ENCODE results near the gene PSMC3.

The PSMC3 gene

DNA sequence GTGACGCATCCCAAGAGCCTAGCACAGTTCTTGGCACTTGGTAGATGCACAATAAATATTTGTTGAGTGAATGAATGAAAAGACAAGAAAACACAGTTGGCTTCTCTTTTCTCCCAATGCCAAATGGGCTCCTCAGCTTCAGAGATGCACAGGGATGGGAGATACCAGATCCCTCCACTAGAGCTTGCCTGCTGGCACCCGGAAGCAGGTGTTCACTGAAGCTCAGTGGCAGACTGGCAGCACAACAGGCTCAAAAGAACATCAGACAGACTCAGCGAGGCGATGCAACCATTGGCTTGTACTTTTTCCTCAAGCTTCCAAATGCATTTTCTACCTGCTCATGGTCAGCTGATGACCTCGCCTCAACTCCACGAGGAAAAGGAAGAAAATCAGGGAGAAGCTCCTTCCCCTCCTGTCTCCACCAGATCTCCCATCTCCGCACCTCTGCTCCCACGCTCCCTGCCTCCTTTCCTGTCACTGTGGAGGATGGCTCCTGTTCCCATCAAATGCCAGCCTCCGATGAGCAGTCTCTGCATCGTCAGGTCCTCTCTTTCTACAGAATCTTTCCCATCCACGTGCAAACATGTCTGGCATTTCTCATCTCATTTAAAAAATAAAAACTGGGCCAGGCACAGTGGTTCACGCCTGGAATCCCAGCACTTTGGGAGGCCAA, 16.9 kb upstream of the PSMC3 start:
- DNase-seq = peak in 1 of 14 donors; percentile 36

DNA sequence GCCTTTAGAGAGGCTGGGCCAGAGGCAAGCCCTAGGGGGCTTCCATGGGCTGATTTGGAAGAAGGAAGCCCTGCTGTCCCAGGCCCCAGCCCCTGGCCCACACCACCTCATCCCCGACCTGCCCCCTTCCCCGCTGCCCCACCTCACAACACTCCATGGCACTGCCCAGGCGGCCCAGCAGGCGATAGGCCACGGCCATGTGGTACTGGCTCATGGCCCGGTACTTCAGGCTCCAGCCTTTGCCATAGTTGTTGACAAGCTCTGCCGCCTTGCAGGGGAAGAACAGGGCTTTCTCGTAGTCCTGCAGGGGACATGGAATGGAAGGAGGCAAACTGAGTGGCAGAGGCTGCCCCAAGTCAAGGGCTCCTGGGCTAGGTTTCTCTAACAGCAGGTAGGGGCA, 16.3 kb upstream of the PSMC3 start:
- DNase-seq = peak in 8 of 14 donors; percentile 18 to 70 (median 38)

DNA sequence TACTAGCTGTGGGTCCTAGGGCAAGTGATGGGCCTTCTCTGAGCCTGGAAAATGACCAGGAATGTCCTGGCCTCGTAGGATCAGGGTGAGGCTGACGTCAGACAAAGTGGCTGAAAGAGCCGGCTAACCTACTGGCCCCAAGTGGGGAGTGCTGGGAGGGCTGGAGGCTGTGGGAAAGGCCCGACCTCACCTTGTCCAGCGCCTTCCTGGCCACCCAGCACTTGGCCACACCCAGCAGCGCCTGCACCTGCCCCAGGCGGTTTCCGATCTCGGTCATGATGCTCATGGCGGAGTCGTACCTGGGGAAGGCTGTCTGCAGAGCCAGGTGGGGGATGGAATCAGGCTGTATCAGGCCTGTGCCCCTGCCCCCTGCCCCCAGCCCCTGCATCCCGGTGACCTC, 15.2 kb upstream of the PSMC3 start:
- DNase-seq = no peak

DNA sequence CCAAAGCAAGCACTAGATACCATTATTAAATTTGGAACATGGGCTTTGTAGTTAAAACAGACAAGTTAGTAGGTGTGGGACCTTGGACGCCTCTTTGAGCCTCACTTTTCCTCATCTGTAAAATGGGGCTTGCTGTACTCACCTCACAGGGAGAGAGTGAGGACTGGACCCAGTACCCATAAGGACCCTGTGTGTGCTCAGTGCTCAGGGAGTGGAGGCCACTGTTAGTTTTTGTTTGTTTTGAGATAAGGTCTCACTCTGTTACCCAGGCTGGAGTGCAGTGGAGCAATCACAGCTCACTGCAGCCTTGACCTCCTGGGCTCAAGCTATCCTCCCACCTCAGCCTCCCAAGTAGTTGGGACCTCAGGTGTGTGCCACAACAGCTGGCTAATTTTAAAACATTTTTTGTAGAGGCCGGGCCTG, 13.8 kb upstream of the PSMC3 start:
- no peak for DNase-seq

DNA sequence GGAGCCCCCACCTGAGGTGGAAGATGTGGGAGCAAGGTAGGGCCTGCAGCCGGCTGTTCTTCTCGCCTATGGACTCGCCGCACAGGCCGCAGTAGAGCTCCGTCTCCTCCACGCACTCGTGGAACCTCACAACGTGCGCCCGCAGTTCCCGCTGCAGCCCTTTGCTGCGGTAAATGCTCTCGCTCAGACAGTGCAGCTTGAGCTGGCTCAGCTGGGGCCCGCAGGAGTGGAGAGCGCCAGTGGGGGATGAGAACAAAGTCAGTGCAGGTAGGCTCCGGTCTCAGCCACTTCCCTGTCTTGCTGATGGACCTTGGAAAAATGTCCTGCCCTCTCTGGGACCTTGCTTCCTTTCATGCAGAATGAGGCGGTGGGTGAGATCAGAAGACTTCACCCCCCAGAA, 12.5 kb upstream of the PSMC3 start:
- DNase-seq = no peak

DNA sequence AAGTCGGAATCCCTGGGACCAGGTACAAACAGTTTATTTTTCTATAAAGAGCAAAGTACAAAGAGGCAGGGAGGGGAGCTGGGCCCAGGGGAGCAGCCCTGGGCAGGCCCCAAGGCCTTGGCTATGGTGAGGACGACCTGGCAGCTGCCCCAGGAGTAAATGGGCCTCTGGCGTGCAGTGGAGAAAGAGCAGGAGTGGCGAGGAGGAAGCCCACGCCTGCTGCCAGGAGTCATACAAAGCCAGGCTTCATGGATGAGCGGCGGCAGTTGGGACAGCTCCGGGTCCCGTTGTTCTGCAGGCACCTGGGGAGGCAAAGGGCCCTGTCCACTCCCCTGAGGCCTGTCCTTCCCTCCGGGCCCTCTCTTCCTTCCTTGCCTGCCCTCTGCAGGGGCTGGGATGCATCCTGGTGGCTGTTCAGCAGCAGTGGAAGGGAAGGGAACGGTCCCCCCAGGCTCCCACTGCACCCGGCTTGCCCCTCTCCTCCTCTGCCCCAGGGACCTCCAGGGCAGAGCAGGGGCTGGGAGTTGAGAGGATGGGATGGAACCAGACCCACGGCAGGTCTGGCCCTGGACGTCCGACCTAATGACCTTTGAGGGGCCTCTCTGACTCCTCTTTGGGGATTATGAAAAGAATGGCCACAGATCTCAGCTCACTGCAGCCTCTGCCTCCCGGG, 11.6 kb upstream of the PSMC3 start:
- peak in 7 of 14 donors; percentile 16 to 61 (median 22) for DNase-seq

DNA sequence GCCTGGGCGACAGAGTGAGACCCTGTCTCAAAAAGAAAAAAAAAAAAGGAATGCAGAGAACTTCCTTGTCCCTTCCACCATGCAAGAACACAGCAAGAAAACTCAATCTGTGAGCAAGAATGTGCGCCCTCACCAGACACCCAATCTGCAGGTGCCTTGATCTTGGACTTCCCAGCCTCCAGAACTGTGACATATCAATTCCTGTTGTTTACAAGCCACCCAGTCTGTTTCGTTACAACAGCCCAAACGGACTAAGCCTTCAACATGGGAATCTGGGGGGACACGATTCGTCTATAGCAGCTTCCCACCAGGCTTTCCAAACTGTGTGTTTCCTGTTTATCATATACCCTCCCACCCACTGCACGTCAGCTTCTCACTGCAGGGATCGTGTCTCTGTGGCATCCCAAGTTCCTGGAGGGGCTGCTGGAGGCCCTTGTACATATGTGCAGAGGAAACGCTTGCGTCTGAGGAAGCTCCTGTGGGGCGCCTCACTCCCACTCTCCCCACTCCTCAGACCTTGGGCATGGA, 11.0 kb upstream of the PSMC3 start:
- no peak for DNase-seq

DNA sequence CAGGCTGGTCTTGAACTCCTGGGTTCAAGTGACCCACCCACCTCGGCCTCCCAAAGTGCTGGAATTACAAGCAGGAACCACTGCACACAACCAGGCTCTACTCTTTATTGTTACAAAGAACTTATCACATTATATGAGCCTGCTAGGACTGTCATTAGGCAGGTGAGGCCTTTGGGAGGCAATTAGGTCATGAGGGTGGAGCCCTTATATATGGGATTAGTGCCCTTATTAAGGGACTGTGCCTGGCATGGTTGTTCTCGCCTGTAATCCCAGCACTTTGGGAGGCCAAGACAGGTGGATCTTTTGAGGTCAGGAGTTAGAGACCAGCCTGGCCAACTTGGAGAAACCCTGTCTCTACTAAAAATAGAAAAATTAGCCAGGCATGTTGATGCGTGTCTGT, 10.5 kb upstream of the PSMC3 start:
- DNase-seq = no peak

DNA sequence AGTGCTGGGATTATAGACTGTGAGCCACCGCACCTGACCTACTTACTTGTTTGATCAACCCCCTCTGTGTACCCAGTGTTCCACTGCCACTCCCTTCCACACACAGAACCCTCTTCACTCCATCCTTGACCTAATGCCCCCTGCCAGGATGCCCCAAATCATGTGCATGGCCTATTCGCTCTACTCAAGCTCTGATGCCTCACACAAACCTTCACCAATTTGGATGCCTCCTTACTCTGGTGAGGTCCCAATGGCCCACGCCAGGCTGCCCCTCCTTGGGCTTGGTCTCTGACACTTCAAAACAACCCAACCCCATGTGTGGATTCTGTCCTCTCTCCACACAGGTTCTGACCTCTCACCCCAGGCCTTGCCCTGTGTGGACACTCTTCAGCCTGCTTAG, 9.4 kb upstream of the PSMC3 start:
- no peak for DNase-seq

DNA sequence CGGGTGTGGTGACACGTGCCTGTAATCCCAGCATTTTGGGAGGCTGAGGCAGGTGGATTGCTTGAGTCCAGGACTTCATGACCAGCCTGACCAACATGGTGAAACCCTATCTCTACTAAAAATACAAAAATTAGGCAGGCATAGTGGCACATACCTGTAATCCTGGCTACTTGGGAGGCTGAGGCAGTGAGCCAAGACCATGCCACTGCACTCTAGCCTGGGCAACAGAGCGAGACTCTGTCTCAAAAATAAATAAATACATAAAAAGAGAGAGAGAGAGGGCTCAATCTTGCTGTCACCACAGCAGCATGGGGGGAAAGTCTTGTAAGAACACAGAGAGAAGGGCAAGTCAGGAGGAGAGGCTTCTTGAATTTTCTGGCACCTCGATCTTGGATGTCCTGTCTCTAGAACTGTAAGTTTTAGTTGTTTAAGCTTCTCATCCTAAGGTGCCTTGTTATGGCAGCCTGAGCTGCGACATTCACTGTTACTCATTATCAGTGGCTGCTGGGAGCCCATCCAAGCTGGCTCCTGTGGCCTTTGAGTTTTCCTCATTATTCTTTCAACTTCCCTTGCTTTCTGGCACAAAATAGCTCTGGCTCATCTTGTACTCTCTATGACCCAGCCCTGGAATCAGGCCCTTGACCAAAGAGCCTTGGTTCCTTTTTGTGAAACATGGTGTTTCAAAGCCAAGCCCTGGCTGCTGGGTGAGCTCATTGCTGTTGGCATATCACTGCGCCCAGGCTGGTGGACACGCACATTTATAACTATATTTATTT, 8.0 kb upstream of the PSMC3 start:
- peak in 7 of 14 donors; percentile 13 to 41 (median 17) for DNase-seq

DNA sequence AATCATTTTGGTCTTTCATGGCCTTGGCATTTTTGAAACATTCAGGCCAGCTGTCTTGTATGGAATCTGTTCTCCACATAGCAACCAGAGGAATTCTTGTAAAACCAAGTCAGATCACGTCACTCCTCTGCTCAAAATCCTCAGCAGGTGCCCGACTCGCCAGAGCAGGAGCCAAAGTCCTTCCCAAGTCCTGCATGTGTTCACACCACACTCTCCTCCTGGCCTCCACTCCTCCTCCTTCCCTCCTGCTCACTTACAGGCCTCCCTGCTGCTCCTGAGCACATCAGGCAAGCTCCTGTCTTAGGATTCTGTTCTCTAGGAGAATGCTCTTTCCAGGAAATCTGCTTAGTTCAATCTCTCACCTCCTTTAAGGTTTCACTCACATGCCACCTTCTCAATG, 6.9 kb upstream of the PSMC3 start:
- no peak for DNase-seq

DNA sequence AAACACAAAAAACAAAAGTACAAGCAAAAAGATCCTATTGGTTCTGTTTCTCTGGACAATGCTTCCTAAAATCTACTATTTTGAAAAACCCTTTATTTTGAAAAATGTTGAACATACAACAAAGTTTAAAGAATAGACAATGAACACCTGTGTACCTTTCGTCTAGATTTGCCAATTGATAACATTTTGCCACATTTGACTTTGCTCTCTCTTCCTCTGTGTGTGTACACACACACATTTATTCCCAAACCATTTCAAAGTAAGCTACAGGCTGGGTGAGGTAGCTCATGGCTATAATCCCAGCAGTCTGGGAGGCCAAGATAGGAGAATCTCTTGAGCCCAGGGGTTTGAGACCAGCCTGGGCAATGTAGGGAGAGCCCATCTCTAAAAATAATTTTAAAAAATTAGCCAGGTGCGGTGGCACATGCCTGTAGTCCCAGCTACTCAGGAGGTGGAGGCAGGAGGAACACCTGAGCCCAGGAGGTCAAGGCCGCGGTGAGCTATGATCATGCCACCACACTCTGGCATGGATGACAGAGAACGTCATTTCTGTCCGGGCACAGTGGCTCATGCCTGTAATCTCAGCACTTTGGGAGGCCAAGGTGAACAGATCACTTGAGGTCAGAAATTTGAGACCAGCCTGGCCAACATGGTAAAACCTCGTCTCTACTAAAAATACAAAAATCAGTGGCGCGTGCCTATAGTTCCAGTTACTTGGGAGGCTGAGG, 5.3 kb upstream of the PSMC3 start:
- DNase-seq = no peak

DNA sequence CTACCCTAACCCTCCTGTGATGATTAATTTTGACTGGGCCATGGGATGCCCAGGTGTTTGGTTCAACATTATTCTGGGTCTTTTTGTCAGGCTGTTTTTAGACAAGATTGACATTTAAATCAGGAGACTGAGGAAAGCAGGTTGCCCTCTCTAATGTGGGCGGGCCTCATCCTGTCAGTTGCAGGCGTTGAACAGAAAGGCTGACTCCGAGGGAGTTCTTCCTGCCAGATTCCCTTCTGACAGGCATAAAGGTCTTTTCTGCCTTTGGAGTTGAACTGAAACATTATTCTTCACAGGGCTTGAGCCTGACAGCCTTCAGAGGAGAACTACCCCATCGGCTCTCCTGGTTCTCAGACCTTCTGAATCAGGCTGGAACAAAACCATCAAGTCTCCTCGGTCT, 4.3 kb upstream of the PSMC3 start:
- no peak for DNase-seq

DNA sequence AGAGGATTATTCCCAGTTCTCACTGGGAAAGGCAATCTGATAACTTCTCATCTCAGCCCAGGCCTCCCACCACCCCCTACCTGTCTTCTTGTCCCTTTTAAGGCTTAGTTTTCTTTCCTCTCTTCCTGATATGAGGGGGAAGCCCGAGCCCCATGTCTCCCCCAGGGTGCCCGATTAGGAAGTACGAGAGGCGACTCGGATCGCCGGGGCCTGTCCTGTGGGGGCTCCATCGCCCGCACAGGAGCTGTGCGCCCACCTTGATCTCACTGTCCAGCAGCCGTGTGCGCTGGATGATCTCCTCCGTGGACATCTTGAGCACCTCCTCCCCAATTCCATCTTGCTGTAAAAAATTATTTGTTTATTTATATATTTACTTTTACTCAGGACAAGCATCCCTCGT, 628 bp downstream of the PSMC3 start:
- DNase-seq = no peak

DNA sequence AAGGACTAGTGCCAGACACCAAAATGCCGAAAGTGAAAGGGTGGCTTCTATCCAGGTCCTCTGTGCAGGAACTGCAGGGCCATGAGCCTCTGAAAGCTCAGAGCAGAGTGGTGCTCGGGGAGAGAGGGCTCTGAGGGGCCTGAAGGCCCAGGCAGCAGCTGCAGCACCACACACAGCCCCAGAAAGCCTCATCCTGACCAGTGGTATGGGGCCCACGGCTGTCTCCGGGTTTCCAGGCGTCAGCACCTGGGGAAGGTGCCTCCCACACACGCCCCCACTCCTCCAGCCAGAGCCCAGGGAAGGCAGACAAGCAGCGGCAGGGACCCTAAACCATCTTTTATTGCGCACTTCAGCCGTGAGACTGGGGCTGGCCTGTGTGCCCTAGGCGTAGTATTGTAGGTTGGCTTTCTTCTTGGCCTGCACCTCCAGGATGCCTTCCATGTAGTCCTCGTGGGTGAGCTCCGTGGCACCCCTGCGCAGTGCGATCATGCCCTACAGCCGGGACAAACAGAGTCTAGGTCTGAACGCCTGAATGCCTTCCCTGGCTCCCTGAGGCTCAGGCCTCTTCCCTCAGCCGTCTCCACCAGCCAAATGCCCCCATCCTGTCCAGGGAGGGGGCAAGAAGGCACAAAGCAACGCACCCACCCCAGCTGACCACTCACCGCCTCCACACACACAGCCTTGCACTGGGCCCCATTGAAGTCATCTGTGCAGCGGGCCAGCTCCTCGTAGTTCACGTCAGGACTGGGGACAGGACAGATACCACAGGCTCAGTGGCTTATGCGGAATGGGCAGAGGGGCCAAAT, 7.6 kb downstream of the PSMC3 start:
- no peak for DNase-seq

DNA sequence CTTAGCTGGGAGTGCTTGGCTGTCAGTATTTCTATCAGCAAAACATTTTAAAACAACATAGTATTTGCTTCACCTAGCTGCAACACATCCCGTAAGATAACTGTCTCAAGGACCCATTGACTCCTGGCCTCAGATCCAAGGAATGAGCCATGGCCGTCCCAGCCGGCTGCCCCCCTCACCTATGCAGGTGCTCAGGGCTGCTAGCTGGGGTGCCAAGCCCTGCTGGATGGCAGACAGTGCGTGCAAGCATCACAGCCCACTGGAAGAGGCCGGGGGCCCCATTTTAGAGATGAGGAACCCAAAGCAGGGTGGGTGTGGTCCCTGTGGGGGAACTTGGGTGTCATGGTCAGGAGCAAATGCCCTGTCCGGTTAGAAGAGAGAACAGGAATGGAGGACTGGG, 8.5 kb downstream of the PSMC3 start:
- DNase-seq = no peak

DNA sequence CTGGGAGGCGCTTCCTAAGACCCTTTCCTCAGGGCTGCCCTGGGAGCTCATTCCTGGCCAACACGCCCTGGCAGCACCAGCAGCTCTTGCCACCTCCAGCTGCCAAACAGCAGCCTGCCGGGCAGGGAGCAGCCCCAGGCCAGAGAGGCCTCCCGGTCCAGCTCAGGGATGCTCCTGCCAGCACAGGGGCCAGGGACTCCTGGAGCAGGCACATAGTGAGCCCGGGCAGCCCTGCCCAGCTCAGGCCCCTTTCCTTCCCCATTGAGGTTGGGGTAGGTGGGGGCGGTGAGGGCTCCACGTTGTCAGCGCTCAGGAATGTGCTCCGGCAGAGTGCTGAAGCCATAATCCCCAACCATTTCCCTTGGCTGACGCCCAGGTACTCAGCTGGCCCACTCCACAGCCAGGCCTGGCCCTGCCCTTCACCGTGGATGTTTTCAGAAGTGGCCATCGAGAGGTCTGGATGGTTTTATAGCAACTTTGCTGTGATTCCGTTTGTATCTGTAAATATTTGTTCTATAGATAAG, 10.2 kb downstream of the PSMC3 start:
- DNase-seq = peak in 4 of 14 donors; percentile 32 to 60 (median 44)

DNA sequence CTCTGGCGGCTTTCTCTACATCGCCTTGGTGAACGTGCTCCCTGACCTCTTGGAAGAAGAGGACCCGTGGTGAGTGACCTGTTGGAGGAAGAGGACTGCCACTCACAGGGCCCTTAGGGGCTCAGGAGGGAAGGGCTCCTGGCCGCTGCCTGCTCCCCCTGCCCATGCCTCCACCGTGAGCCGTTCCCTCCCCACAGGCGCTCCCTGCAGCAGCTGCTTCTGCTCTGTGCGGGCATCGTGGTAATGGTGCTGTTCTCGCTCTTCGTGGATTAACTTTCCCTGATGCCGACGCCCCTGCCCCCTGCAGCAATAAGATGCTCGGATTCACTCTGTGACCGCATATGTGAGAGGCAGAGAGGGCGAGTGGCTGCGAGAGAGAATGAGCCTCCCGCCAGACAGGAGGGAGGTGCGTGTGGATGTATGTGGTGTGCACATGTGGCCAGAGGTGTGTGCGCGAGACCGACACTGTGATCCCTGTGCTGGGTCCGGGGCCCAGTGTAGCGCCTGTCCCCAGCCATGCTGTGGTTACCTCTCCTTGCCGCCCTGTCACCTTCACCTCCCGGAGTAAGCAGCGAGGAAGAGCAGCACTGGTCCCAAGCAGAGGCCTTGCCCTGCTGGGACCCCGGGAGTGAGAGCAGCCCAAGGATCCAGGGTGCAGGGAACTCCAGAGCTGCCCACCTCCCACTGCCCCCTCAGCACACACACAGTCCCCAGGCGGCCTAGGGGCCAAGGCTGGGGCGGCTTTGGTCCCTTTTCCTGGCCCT, 11.0 kb downstream of the PSMC3 start:
- no peak for DNase-seq

DNA sequence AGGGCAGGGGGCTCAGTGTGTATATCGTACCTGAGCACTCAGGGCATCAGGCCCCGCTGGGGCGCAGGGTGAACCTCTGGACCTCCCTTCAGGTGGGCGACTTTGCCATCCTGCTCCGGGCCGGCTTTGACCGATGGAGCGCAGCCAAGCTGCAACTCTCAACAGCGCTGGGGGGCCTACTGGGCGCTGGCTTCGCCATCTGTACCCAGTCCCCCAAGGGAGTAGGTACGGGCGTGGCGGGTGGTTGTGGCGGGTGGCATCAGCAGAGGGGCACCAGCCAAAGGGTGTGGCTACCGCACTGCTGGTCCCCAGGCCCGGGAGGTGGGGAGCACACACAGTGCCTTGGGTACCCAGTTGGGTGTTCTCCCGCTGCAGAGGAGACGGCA, 11.6 kb downstream of the PSMC3 start:
- no peak for DNase-seq

DNA sequence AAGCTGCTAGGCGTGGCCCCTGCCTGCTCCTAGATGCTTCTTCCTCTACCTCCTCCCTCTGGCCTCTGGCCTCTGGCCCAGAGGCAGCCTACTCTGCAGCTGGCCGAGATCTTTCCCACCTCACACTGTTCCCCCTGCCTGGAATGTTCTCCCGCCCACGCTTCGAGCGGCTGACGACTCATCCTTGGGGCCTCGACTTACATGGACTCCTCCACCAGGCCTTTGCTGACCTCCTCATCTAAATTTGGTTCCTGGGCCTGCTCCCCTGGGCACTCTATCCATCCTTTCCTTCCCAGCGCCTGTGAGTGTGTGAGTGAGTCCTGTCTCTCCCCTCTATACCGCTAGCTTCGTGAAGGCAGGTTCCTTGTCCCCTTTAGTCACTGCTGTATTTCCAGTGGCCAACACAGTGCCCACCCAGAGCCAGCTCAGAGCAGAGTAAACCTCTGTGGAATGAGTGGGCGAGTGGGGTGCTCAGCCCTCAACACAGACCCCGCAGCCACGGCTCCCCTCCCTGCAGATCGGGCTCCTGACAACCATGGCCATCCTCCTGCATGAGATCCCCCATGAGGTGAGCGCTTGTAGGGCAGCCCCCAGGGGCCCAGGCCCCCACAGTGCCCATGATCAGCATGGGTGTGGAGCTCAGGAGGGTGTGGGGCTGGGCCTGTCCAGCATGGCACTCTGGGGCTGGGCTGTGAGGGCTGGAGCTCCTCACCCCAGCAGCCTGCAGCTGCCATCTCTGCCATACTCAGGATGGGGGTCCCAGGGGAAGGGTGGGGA, 12.1 kb downstream of the PSMC3 start:
- DNase-seq = no peak

Measured in C1 segment of cervical spinal cord (tissue), 14 donors.